ENCODE data around the gene GALM. TPM values are rescaled to one million over a fixed set of nuclear protein-coding genes. Genes with fewer than 3 reads are reported as not detected.

The GALM gene
- total RNA-seq, 1 experiment from 2014 or later: 10.0 TPM

DNA sequence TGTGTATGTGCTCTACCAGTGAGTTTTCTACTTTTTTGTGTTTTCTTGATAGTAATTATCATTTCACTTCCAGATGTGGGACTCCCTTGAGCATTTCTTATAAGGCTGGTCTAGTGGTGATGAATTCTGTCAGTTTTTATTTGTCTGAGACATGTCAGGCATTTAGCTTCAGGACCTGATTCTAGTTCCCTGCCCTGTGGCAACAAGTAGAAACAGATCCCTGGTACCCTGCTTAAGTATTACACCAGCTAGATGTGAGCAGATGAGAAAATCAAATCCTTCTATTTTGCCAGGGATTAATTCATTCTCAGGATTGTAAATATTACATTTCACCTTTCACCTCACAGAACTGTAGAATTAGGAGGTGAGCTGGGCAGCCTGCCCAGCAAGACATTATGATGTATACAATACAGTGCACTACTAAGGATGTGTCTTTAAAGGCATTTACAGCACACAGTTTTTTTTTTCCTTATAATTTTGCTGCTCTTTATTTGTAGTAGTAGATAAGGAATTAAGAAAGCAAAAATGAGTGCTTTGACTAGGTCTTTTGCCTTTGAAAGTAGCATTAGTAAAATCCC lies 35.1 kb downstream of the GALM start:
- no peaks in the 10 kb centered on the region for H3K79me1 ChIP-seq (ENCODE audit: insufficient read depth, low read depth, low read length, poor library complexity, severe bottlenecking)

More for the DNA sequence above, 35.1 kb downstream of the GALM start:
- Mint-ChIP-seq H3K27ac (0 out of 7 replicates have a peak overlapping the region, but pooled peaks of 1 of the 3 experiments have one; percentile 5), H3K36me3 (ENCODE audit: insufficient read depth in 1 of 3, low read depth in 3 of 3) (no peaks in the 10 kb centered on the region; a peak in 1 of 7 replicates), H3K4me1 (no peaks in the 10 kb centered on the region), H3K9me3 (no peaks in the 10 kb centered on the region), H3K27me3 (ENCODE audit: low read depth) (no peaks in the 10 kb centered on the region), H3K4me3 (no peak overlapping the region)
- Histone ChIP-seq H4K5ac (ENCODE audit: insufficient read length, low read depth, low read length) (no peak overlapping the region), H3T11ph (ENCODE audit: low read length) (no peak overlapping the region), H3K4me2 (ENCODE audit: insufficient read depth, insufficient read length, low read length) (no peak overlapping the region), H2BK20ac (ENCODE audit: low read depth, low read length, poor library complexity, severe bottlenecking) (no peak overlapping the region), H3K23me2 (ENCODE audit: insufficient read length, low read depth, low read length, poor library complexity, severe bottlenecking) (no peaks in the 10 kb centered on the region), H2AFZ (ENCODE audit: low read length) (no peak overlapping the region), H3K18ac (ENCODE audit: insufficient read length, low read depth, low read length) (no peak overlapping the region), H3K23ac (ENCODE audit: insufficient read length, low read depth, low read length) (no peak overlapping the region), H3K27me3 (ENCODE audit: insufficient read depth, low read length) (no peaks in the 10 kb centered on the region), H2BK120ac (ENCODE audit: low read depth, low read length, poor library complexity, severe bottlenecking) (no peak overlapping the region), H3K4ac (ENCODE audit: low read depth, low read length) (no peak overlapping the region), H2BK12ac (ENCODE audit: insufficient read length, low read depth, low read length) (no peak overlapping the region), H2AK5ac (ENCODE audit: insufficient read length, low read length) (no peak overlapping the region), H3K14ac (ENCODE audit: insufficient read depth, low read length) (no peak overlapping the region), H3K4me1 (ENCODE audit: insufficient read depth, low read length) (no peaks in the 10 kb centered on the region), H3K56ac (ENCODE audit: insufficient read length, low read depth, low read length) (no peak overlapping the region), H3K79me2 (ENCODE audit: insufficient read depth, low read length) (no peaks in the 10 kb centered on the region), H3K27ac (ENCODE audit: insufficient read length, low read depth, low read length) (no peak overlapping the region), H3K9me3 (ENCODE audit: control insufficient read depth, low read depth, low read length) (no peaks in the 10 kb centered on the region), H2BK15ac (ENCODE audit: low read depth, low read length) (no peak overlapping the region), H4K8ac (replicated peaks; ENCODE audit: insufficient read length, low read depth, low read length) (no peak overlapping the region), H4K20me1 (ENCODE audit: control insufficient read depth, insufficient read depth, insufficient read length) (no peaks in the 10 kb centered on the region), H4K91ac (ENCODE audit: insufficient read length, low read depth, low read length) (no peak overlapping the region), H2BK5ac (ENCODE audit: insufficient read length, low read length) (no peak overlapping the region), H3K9ac (ENCODE audit: extremely low read depth, insufficient read length, low read length) (no peak overlapping the region)
- DNase-seq: no peak
- TF ChIP-seq CTCF (conservative IDR thresholded peaks at IDR 0.05): no peak

Measured in H9 (cell line).